Hepatocyte (in vitro differentiated cells): Measurements from ENCODE around the gene RNF125. TPM values are rescaled to one million over a fixed set of nuclear protein-coding genes. Genes with fewer than 3 reads are reported as not detected.

Source experiments
- DNase-seq: peaks from one replicate; pipeline ENCODE4 v3.0.0-alpha.2; 2016; ENCODE audit warnings: low spot score
- H2AFZ ChIP-seq: fragments of 200-600 bp; sonication (generic); 2 replicates; pipeline ENCODE4 v1.6.0; 2016; ENCODE audit warnings: antibody characterized with exemption, mild to moderate bottlenecking
- H3K27ac ChIP-seq: fragments of 200-600 bp; sonication (generic); 2 replicates; pipeline ENCODE4 v1.5.1; 2016; ENCODE audit warnings: mild to moderate bottlenecking
- H3K27me3 ChIP-seq: fragments of 200-600 bp; sonication (generic); 2 replicates; pipeline ENCODE4 v1.6.1; 2016
- H3K36me3 ChIP-seq: fragments of 200-600 bp; sonication (generic); replicated peaks from 2 replicates; pipeline ENCODE4 v1.5.1; 2016; ENCODE audit warnings: low read depth; ENCODE audit not compliant: insufficient read depth
- H3K4me1 ChIP-seq: fragments of 200-600 bp; sonication (generic); 2 replicates; pipeline ENCODE4 v1.5.1; 2016; ENCODE audit warnings: mild to moderate bottlenecking, moderate library complexity; ENCODE audit not compliant: insufficient read depth
- H3K4me2 ChIP-seq: fragments of 200-600 bp; sonication (generic); 2 replicates; pipeline ENCODE4 v1.6.0; 2016
- H3K4me3 ChIP-seq: fragments of 200-600 bp; sonication (generic); 2 replicates; pipeline ENCODE4 v1.5.1; 2016; ENCODE audit warnings: mild to moderate bottlenecking
- H3K79me2 ChIP-seq: fragments of 200-600 bp; sonication (generic); 2 replicates; pipeline ENCODE4 v1.6.0; 2017; ENCODE audit warnings: mild to moderate bottlenecking
- H3K9me2 ChIP-seq: fragments of 200-600 bp; sonication (generic); replicated peaks from 2 replicates; pipeline ENCODE4 v1.6.0; 2017; ENCODE audit warnings: mild to moderate bottlenecking; ENCODE audit not compliant: insufficient read depth
- H3K9me3 ChIP-seq: fragments of 200-600 bp; sonication (generic); 2 replicates; pipeline ENCODE4 v1.5.1; 2016; ENCODE audit warnings: low read depth, mild to moderate bottlenecking
- H4K20me1 ChIP-seq: fragments of 200-600 bp; sonication (generic); 2 replicates; pipeline ENCODE4 v1.6.0; 2016; ENCODE audit warnings: mild to moderate bottlenecking; ENCODE audit not compliant: insufficient read depth, poor library complexity, severe bottlenecking
- CTCF ChIP-seq: fragments of 200-600 bp; sonication (generic); IDR thresholded peaks from 2 replicates; pipeline ENCODE4 v1.5.1; 2016; ENCODE audit warnings: antibody characterized with exemption, mild to moderate bottlenecking; ENCODE audit not compliant: poor library complexity
- EZH2 ChIP-seq: fragments of 200-600 bp; sonication (generic); IDR thresholded peaks from 2 replicates; pipeline ENCODE4 v1.6.1; 2016; ENCODE audit warnings: antibody characterized with exemption, mild to moderate bottlenecking, borderline replicate concordance
- EZH2phosphoT487 ChIP-seq: fragments of 200-600 bp; sonication (generic); IDR thresholded peaks from one replicate; pipeline ENCODE4 v1.6.1; 2018; ENCODE audit warnings: antibody characterized with exemption, mild to moderate bottlenecking, low read depth, moderate library complexity; ENCODE audit not compliant: unreplicated experiment, severe bottlenecking
- WGBS: methylation state at CpG from one replicate; pipeline ENCODE4 v1.1.6; 2016; ENCODE audit warnings: low lambda C conversion rate; ENCODE audit errors: missing lambda C conversion rate; 5-methylcytosine and 5-hydroxymethylcytosine counted together
- polyA plus RNA-seq: library from polyadenylated mRNA; unstranded; fragments of >200 nt; fragmentation: Nextera tagmentation; extraction: Ambion mirVana; gene quantifications from 2 replicates; pipeline ENCODE4 v1.2.1, GENCODE V29; 2016
- total RNA-seq: library from RNA; depleted of rRNA; stranded (reverse); fragments of >200 nt; gene quantifications from 2 replicates; pipeline ENCODE4 v1.2.3, GENCODE V29; 2014

Gene RNF125
- total and polyA plus RNA-seq, 2 experiments from 2014 or later = 0.64 to 1.1 TPM

- Histone ChIP-seq H3K4me1 (no peaks in the 10 kb centered on the region), H3K36me3 (no peaks in the 10 kb centered on the region), H3K9me2 (no peaks in the 10 kb centered on the region), H3K4me3 (no peak overlapping the region), H3K27ac (no peak overlapping the region), H3K9me3 (no peaks in the 10 kb centered on the region), H4K20me1 (peaks cover 22% of the 10 kb centered on the region), H3K4me2 (no peak overlapping the region), H3K27me3 (no peaks in the 10 kb centered on the region), H2AFZ (no peak overlapping the region), H3K79me2 (peaks cover 80% of the 10 kb centered on the region)
- WGBS = 96% methylated on average over 3 of the region's 3 CpGs
- DNase-seq = no peak
- TF ChIP-seq EZH2 (no peak), EZH2phosphoT487 (no peak), CTCF (no peak)
Measured at GRCh38 chr18:32111706-32112105, 93.1 kb downstream of the RNF125 start.

GRCh38 chr18:32112826-32113225 is 94.2 kb downstream of the RNF125 start:
- no peak for DNase-seq
- no peak overlapping the region for H3K4me3 ChIP-seq
- H3K27me3 ChIP-seq = no peaks in the 10 kb centered on the region
- no peaks in the 10 kb centered on the region for H3K4me1 ChIP-seq
- H3K9me3 ChIP-seq = no peaks in the 10 kb centered on the region
- H3K27ac ChIP-seq = no peak overlapping the region
- peaks cover 20% of the 10 kb centered on the region for H4K20me1 ChIP-seq
- H3K4me2 ChIP-seq = no peak overlapping the region
- WGBS = 93% methylated on average over 4 of the region's 4 CpGs
- H3K79me2 ChIP-seq = peaks cover 68% of the 10 kb centered on the region
- no peaks in the 10 kb centered on the region for H3K36me3 ChIP-seq
- no peaks in the 10 kb centered on the region for H3K9me2 ChIP-seq
- TF ChIP-seq EZH2phosphoT487 (no peak), CTCF (no peak), EZH2 (no peak)
- H2AFZ ChIP-seq = no peak overlapping the region

DNA sequence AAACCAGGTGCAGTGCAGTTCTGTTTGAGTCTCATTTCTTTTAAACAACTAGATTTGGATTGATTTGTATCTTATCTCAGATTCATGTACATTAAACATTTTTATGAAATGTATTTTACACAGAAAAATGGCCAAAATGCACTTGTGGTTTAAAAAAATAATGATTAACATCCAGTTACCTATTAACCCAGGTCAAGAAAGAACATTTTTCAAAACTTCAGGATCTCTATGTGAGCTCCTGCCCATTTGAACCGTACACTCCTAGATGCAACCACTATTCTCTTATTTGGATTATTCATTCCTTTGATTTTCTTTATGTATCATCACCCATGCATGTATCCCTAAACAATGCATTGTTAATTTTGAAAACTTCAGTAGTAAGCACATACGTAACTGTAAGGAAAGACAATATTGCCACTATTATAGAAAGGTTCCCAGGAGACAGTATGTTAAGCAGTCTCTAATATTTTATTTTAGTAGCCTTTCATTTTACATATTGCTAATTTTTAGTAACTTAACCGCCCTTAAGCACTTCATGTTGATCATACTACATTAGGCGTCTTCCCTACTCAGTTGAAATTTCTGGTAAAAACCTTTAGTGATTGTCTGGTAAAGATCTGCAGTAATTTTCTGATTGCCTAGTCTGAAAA is 95.8 kb downstream of the RNF125 start:
- WGBS = 89% methylated on average over 4 of the region's 4 CpGs
- peaks cover 15% of the 10 kb centered on the region for H4K20me1 ChIP-seq
- no peaks in the 10 kb centered on the region for H3K36me3 ChIP-seq
- no peaks in the 10 kb centered on the region for H3K27me3 ChIP-seq
- no peak overlapping the region for H2AFZ ChIP-seq
- H3K9me3 ChIP-seq = no peaks in the 10 kb centered on the region
- H3K4me2 ChIP-seq = peak overlapping the region; percentile 10
- TF ChIP-seq CTCF = no peak
- TF ChIP-seq EZH2 = no peak
- no peak for TF ChIP-seq EZH2phosphoT487
- H3K4me1 ChIP-seq = no peaks in the 10 kb centered on the region
- H3K27ac ChIP-seq = no peak overlapping the region
- no peak for DNase-seq
- no peak overlapping the region for H3K4me3 ChIP-seq
- H3K79me2 ChIP-seq = peaks cover 53% of the 10 kb centered on the region
- no peaks in the 10 kb centered on the region for H3K9me2 ChIP-seq
